Dendritic cell treated with granulocyte-macrophage colony-stimulating factor and Interleukin-4, amounts not matched to agents 40 ng/mL and 50 ng/mL, for 4 days (primary cell): ENCODE results near the gene ARHGAP24.

Experiments
- H3K27ac Mint-ChIP-seq: one replicate; pipeline ENCODE4 v1.8.0; 2022; ENCODE audit warnings: mild to moderate bottlenecking, mixed read lengths
- H3K27me3 Mint-ChIP-seq: one replicate; pipeline ENCODE4 v1.8.0; 2022; ENCODE audit warnings: mild to moderate bottlenecking, mixed read lengths
- H3K36me3 Mint-ChIP-seq: one replicate; pipeline ENCODE4 v1.8.0; 2022; ENCODE audit warnings: low read depth, mixed read lengths
- H3K4me1 Mint-ChIP-seq: one replicate; pipeline ENCODE4 v1.8.0; 2022; ENCODE audit warnings: low read depth, mixed read lengths
- H3K4me3 Mint-ChIP-seq: one replicate; pipeline ENCODE4 v1.8.0; 2022; ENCODE audit warnings: mild to moderate bottlenecking, moderate library complexity, mixed read lengths
- H3K9me3 Mint-ChIP-seq: one replicate; pipeline ENCODE4 v1.8.0; 2022; ENCODE audit warnings: mixed read lengths
- intact Hi-C: fragments of 100-400 bp; cut with micrococcal nuclease; formaldehyde crosslinking; loops from one replicate; pipeline ENCODE4 v1.15.0; 2022

ARHGAP24 gene

GRCh38 chr4:86033171-86033570, 558.2 kb downstream of the ARHGAP24 start:
- Mint-ChIP-seq H3K27ac (no peak overlapping the region), H3K4me3 (no peak overlapping the region), H3K27me3 (no peaks in the 10 kb centered on the region), H3K4me1 (peaks cover 37% of the 10 kb centered on the region), H3K9me3 (no peaks in the 10 kb centered on the region), H3K36me3 (no peaks in the 10 kb centered on the region)
- intact Hi-C loops, result no loop called here

DNA sequence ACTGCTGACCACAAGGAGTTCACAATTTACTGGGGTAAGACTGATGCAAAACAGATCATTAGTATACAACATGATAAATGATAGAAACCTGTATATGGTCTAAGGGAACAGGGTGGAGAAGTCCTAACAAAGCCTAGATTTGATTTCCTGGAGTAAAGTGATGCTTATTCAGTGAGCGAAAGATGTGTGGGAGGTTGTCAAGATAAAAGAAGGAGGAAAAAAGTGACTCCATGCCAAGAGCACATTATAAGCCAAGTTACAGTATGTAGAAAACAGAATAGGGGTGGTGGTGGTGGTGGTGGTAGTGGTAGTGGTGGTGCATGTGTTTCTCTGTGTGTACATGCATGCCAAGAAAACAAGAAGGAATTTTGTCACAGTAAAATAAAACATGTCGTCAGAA, 559.7 kb downstream of the ARHGAP24 start:
- H3K27ac Mint-ChIP-seq, result no peak overlapping the region
- no peaks in the 10 kb centered on the region for H3K36me3 Mint-ChIP-seq
- H3K4me3 Mint-ChIP-seq, result no peak overlapping the region
- H3K4me1 Mint-ChIP-seq, result peaks cover 36% of the 10 kb centered on the region
- no peaks in the 10 kb centered on the region for H3K27me3 Mint-ChIP-seq
- intact Hi-C loops, result no loop called here
- H3K9me3 Mint-ChIP-seq, result no peaks in the 10 kb centered on the region

DNA sequence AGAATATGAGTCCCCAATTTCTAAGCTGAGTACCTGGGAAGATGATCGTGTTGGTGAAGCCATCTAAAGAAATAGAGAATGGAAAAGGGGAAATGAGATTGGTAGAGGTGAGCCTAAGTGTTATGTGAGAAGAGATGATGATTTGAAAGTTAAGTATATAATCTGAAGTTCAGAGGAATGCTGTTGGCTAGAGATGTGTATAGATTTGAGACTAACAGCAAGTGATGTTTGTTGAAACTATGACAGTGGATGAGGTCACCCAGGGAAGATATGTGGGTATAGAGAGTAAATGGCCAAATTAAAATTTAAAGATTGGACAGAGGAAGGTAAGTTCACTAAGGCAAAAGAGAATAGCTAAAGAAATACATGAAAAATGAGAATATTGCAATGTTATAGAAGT, 560.7 kb downstream of the ARHGAP24 start:
- Mint-ChIP-seq H3K9me3 (no peaks in the 10 kb centered on the region), H3K4me1 (peaks cover 30% of the 10 kb centered on the region), H3K4me3 (no peak overlapping the region), H3K27ac (no peak overlapping the region), H3K36me3 (no peaks in the 10 kb centered on the region), H3K27me3 (no peaks in the 10 kb centered on the region)
- intact Hi-C loops, result no loop called here

GRCh38 chr4:86036736-86037135, 561.8 kb downstream of the ARHGAP24 start:
- Mint-ChIP-seq H3K27ac (no peak overlapping the region), H3K4me1 (peaks cover 30% of the 10 kb centered on the region), H3K4me3 (no peak overlapping the region), H3K36me3 (no peaks in the 10 kb centered on the region), H3K9me3 (no peaks in the 10 kb centered on the region), H3K27me3 (no peaks in the 10 kb centered on the region)
- intact Hi-C loops, result no loop called here

- H3K9me3 Mint-ChIP-seq, result no peaks in the 10 kb centered on the region
- H3K27ac Mint-ChIP-seq, result no peak overlapping the region
- H3K4me1 Mint-ChIP-seq, result peaks cover 18% of the 10 kb centered on the region
- H3K27me3 Mint-ChIP-seq, result no peaks in the 10 kb centered on the region
- intact Hi-C loops, result no loop called here
- H3K4me3 Mint-ChIP-seq, result no peak overlapping the region
- H3K36me3 Mint-ChIP-seq, result no peaks in the 10 kb centered on the region
These were observed 563.1 kb downstream of the ARHGAP24 start for GRCh38 chr4:86038037-86038436.

DNA sequence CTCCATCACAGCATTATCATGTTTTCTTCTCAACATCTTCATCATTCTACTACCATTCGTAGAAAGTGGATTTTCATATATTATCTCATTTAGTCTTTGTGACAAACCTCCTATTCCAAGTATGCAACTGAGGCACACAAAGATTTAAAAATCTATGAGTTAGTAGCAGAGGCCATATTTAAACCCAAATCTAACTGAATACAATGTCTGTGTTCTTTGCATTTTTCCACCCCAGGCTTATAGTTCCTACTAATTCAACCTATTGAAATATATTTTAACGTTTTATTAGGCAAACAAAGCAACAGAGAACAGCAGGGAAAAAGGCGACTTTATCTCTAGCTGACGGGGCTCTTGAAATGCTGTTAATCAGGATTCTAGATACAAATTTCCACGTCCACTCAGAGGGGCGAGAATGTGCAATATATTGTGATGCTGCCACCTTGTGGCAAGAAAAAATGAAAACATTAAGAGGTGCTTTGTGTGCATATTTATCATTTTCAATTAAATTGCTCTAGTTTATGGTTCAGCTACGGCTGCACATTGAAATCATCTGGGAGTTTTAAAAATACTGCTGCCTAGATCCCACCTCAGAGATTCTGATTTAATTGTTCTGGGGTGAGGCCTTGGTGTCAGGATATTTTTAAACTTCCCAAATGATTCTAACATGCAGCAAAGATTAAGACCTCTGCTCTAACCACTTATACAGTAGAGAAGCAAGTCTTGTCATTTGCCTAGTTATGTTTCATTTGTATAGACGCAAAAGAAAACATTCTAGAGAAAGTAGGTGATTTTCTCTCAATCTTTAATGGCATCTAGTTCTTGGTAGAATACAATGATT, 569.0 kb downstream of the ARHGAP24 start:
- Mint-ChIP-seq H3K4me1 (no peaks in the 10 kb centered on the region), H3K27me3 (no peaks in the 10 kb centered on the region), H3K36me3 (no peaks in the 10 kb centered on the region), H3K4me3 (no peak overlapping the region), H3K9me3 (no peaks in the 10 kb centered on the region), H3K27ac (no peak overlapping the region)
- intact Hi-C loops, result loop anchor here (2.0 to 5.0 kb wide), 4 partner anchors 247 to 959 kb away; no protein-coding TSS in a partner anchor

- Mint-ChIP-seq H3K36me3 (no peaks in the 10 kb centered on the region), H3K27ac (no peak overlapping the region), H3K27me3 (no peaks in the 10 kb centered on the region), H3K9me3 (no peaks in the 10 kb centered on the region), H3K4me3 (no peak overlapping the region), H3K4me1 (no peaks in the 10 kb centered on the region)
- intact Hi-C loops, result loop anchor here (2.0 to 5.0 kb wide), 4 partner anchors 247 to 960 kb away; no protein-coding TSS in a partner anchor
These were observed 569.6 kb downstream of the ARHGAP24 start for GRCh38 chr4:86044593-86044985.

- no peak overlapping the region for H3K27ac Mint-ChIP-seq
- H3K27me3 Mint-ChIP-seq, result no peaks in the 10 kb centered on the region
- H3K4me3 Mint-ChIP-seq, result no peak overlapping the region
- H3K4me1 Mint-ChIP-seq, result no peaks in the 10 kb centered on the region
- no peaks in the 10 kb centered on the region for H3K36me3 Mint-ChIP-seq
- intact Hi-C loops, result no loop called here
- no peaks in the 10 kb centered on the region for H3K9me3 Mint-ChIP-seq
These were observed 573.5 kb downstream of the ARHGAP24 start for GRCh38 chr4:86048426-86048825.

GRCh38 chr4:86050496-86050895, 575.5 kb downstream of the ARHGAP24 start:
- Mint-ChIP-seq H3K27me3 (no peaks in the 10 kb centered on the region), H3K9me3 (no peaks in the 10 kb centered on the region), H3K4me3 (no peak overlapping the region), H3K4me1 (no peaks in the 10 kb centered on the region), H3K27ac (no peak overlapping the region), H3K36me3 (no peaks in the 10 kb centered on the region)
- intact Hi-C loops, result no loop called here
